ENCODE results near the gene A2M.

The A2M gene

GRCh38 chr12:9120487-9121184, 4.9 kb upstream of the A2M start:
- no peak for DNase-seq

- no peak for DNase-seq
Measured at GRCh38 chr12:9118158-9118557, 2.4 kb upstream of the A2M start.

- DNase-seq = no peak
Measured at GRCh38 chr12:9114946-9115345, 773 bp downstream of the A2M start.

GRCh38 chr12:9113987-9114309, 1.8 kb downstream of the A2M start:
- DNase-seq = no peak

- DNase-seq = no peak
Measured at GRCh38 chr12:9113296-9113986, 2.3 kb downstream of the A2M start.

GRCh38 chr12:9112076-9112853, 3.5 kb downstream of the A2M start:
- DNase-seq = no peak

- no peak for DNase-seq
Measured at GRCh38 chr12:9111525-9111924, 4.2 kb downstream of the A2M start.

GRCh38 chr12:9109737-9110491, 5.8 kb downstream of the A2M start:
- no peak for DNase-seq

- DNase-seq = no peak
Measured at GRCh38 chr12:9109213-9109522, 6.6 kb downstream of the A2M start.

- no peak for DNase-seq
Measured at GRCh38 chr12:9108504-9109212, 7.1 kb downstream of the A2M start.

GRCh38 chr12:9107542-9107873, 8.2 kb downstream of the A2M start:
- DNase-seq = no peak

- DNase-seq = no peak
Measured at GRCh38 chr12:9106610-9107541, 8.8 kb downstream of the A2M start.

- no peak for DNase-seq
Measured at GRCh38 chr12:9106067-9106466, 9.7 kb downstream of the A2M start.

GRCh38 chr12:9104767-9105423, 10.8 kb downstream of the A2M start:
- no peak for DNase-seq

- DNase-seq = no peak
Measured at GRCh38 chr12:9104087-9104486, 11.6 kb downstream of the A2M start.

GRCh38 chr12:9103050-9103849, 12.5 kb downstream of the A2M start:
- DNase-seq = no peak

- DNase-seq = no peak
Measured at GRCh38 chr12:9101018-9101687, 14.6 kb downstream of the A2M start.

- no peak for DNase-seq
Measured at GRCh38 chr12:9099552-9100190, 16.0 kb downstream of the A2M start.

- no peak for DNase-seq
Measured at GRCh38 chr12:9098463-9099026, 17.2 kb downstream of the A2M start.

Measured in NCI-H510A (cell line).